Neural cell (in vitro differentiated cells): Measurements from ENCODE around the gene CCT3. TPM values are rescaled to one million over a fixed set of nuclear protein-coding genes. Genes with fewer than 3 reads are reported as not detected.
A peak's percentile ranks its signal among the peaks of the same experiment; 100 is the strongest.

Source experiments
- H2AFZ ChIP-seq: fragments of 200-600, 300-800 bp; sonication (generic), shearing (Covaris generic); 2 replicates; pipeline ENCODE4 v1.6.0; 2014; ENCODE audit warnings: low read depth, mild to moderate bottlenecking, antibody characterized with exemption, low read length, moderate library complexity
- H3F3A ChIP-seq: fragments of 200-600 bp; shearing (Covaris generic); 2 replicates; pipeline ENCODE4 v1.6.1; 2016; ENCODE audit warnings: mild to moderate bottlenecking, moderate library complexity, mixed read lengths, antibody characterized with exemption, low read length; ENCODE audit not compliant: insufficient read depth, poor library complexity, severe bottlenecking
- H3K27ac ChIP-seq: fragments of 200-600, 300-800 bp; sonication (generic), shearing (Covaris generic); 2 replicates; pipeline ENCODE4 v1.5.1; 2014; ENCODE audit warnings: mild to moderate bottlenecking, low read length, moderate library complexity
- H3K27me3 ChIP-seq: fragments of 300-800, 200-600 bp; sonication (generic), shearing (Covaris generic); 2 replicates; pipeline ENCODE4 v1.6.0; 2014; ENCODE audit warnings: mild to moderate bottlenecking, low read depth, low read length, moderate library complexity; ENCODE audit not compliant: insufficient read depth
- H3K36me3 ChIP-seq: fragments of 300-800, 200-600 bp; sonication (generic), shearing (Covaris generic); 2 replicates; pipeline ENCODE4 v1.5.1; 2014; ENCODE audit warnings: mild to moderate bottlenecking, antibody characterized with exemption, low read length, moderate library complexity; ENCODE audit not compliant: insufficient read depth
- H3K4me2 ChIP-seq: fragments of 300-800, 200-600 bp; sonication (generic), shearing (Covaris generic); 2 replicates; pipeline ENCODE4 v1.6.0; 2014; ENCODE audit warnings: mild to moderate bottlenecking, low read length
- H3K4me3 ChIP-seq: fragments of 300-800, 200-600 bp; sonication (generic), shearing (Covaris generic); 2 replicates; pipeline ENCODE4 v1.5.1; 2014; ENCODE audit warnings: mild to moderate bottlenecking, low read length, moderate library complexity
- H3K79me2 ChIP-seq: fragments of 200-600 bp; shearing (Covaris generic); replicated peaks from 2 replicates; pipeline ENCODE4 v1.6.0; 2014; ENCODE audit warnings: mild to moderate bottlenecking, low read length, moderate library complexity; ENCODE audit not compliant: insufficient read depth
- H3K9ac ChIP-seq: fragments of 300-800, 200-600 bp; sonication (generic), shearing (Covaris generic); 2 replicates; pipeline ENCODE4 v1.6.1; 2016; ENCODE audit warnings: mild to moderate bottlenecking, low read length, mixed read lengths
- H3K9me2 ChIP-seq: fragments of 200-600 bp; shearing (Covaris generic); 2 replicates; pipeline ENCODE4 v1.6.1; 2016; ENCODE audit warnings: mild to moderate bottlenecking, low read length, mixed read lengths; ENCODE audit not compliant: insufficient read depth
- H3K9me3 ChIP-seq: fragments of 200-600, 300-800 bp; sonication (generic), shearing (Covaris generic); 2 replicates; pipeline ENCODE4 v1.6.1; 2016; ENCODE audit warnings: mild to moderate bottlenecking, mixed run types, low read length, moderate library complexity, mixed read lengths
- H4K20me1 ChIP-seq: fragments of 200-600 bp; shearing (Covaris generic); 2 replicates; pipeline ENCODE4 v1.6.1; 2016; ENCODE audit warnings: mild to moderate bottlenecking, mixed run types; ENCODE audit not compliant: insufficient read depth
- CTCF ChIP-seq: fragments of 450-650 bp; IDR thresholded peaks from 2 replicates; pipeline ENCODE4 v1.5.1; 2014; ENCODE audit warnings: antibody characterized with exemption, mild to moderate bottlenecking, moderate library complexity; ENCODE audit not compliant: poor library complexity, severe bottlenecking
- EP300 ChIP-seq: fragments of 450-650 bp; conservative IDR thresholded peaks from 2 replicates; pipeline ENCODE4 v1.6.1; 2014; ENCODE audit warnings: antibody characterized with exemption, mild to moderate bottlenecking, moderate library complexity; ENCODE audit not compliant: poor library complexity, severe bottlenecking
- EZH2 ChIP-seq: fragments of 200-600, 300-800 bp; shearing (Covaris generic), sonication (generic); IDR thresholded peaks from 2 replicates; pipeline ENCODE4 v1.6.1; 2014; ENCODE audit warnings: antibody characterized with exemption, low read length, borderline replicate concordance, mild to moderate bottlenecking; ENCODE audit not compliant: insufficient read depth, poor library complexity, severe bottlenecking
- MXI1 ChIP-seq: fragments of 450-650 bp; conservative IDR thresholded peaks from 2 replicates; pipeline ENCODE4 v1.6.1; 2014; ENCODE audit warnings: antibody characterized with exemption, mild to moderate bottlenecking; ENCODE audit not compliant: poor library complexity, severe bottlenecking
- POLR2AphosphoS5 ChIP-seq: IDR thresholded peaks from 2 replicates; pipeline ENCODE4 v1.6.1; 2012
- RAD21 ChIP-seq: fragments of 450-650 bp; conservative IDR thresholded peaks from 2 replicates; pipeline ENCODE4 v1.6.1; 2014; ENCODE audit warnings: antibody characterized with exemption, mild to moderate bottlenecking, moderate library complexity
- REST ChIP-seq: IDR thresholded peaks from 2 replicates; pipeline ENCODE4 v1.6.1; 2012; ENCODE audit warnings: borderline replicate concordance
- SMC3 ChIP-seq: fragments of 450-650 bp; conservative IDR thresholded peaks from 2 replicates; pipeline ENCODE4 v1.6.1; 2014; ENCODE audit warnings: antibody characterized with exemption, mild to moderate bottlenecking, moderate library complexity; ENCODE audit not compliant: poor library complexity
- TAF1 ChIP-seq: IDR thresholded peaks from 2 replicates; pipeline ENCODE4 v1.6.1; 2012; ENCODE audit warnings: low read depth
- polyA plus RNA-seq: library from polyadenylated mRNA; depleted of rRNA; stranded (reverse); fragments of >200 nt; gene quantifications from 2 replicates; pipeline ENCODE4 v1.2.3, GENCODE V29; 2014

The CCT3 gene
- polyA plus RNA-seq, 1 donor from 2014 or later: 288 TPM

- Histone ChIP-seq H2AFZ (no peak overlapping the region), H3K4me3 (no peak overlapping the region), H3K9me2 (no peaks in the 10 kb centered on the region), H3K4me2 (no peak overlapping the region), H4K20me1 (no peaks in the 10 kb centered on the region), H3K36me3 (no peaks in the 10 kb centered on the region), H3K27me3 (no peaks in the 10 kb centered on the region), H3K9ac (no peak overlapping the region), H3K79me2 (no peaks in the 10 kb centered on the region), H3K9me3 (no peaks in the 10 kb centered on the region), H3K27ac (no peak overlapping the region), H3F3A (no peaks in the 10 kb centered on the region)
- TF ChIP-seq SMC3 (no peak), CTCF (no peak), EZH2 (no peak), MXI1 (no peak), POLR2AphosphoS5 (no peak), EP300 (no peak), RAD21 (no peak), TAF1 (no peak), REST (no peak)
Measured at GRCh38 chr1:156344409-156344808, 6.3 kb upstream of the CCT3 start.

GRCh38 chr1:156342166-156342955 lies 4.3 kb upstream of the CCT3 start:
- Histone ChIP-seq H3K9ac (no peak overlapping the region), H3K9me3 (no peaks in the 10 kb centered on the region), H3K27me3 (no peaks in the 10 kb centered on the region), H3K9me2 (no peaks in the 10 kb centered on the region), H2AFZ (no peak overlapping the region), H3K79me2 (peaks cover 6% of the 10 kb centered on the region), H3K36me3 (no peaks in the 10 kb centered on the region), H3F3A (no peaks in the 10 kb centered on the region), H4K20me1 (no peaks in the 10 kb centered on the region), H3K27ac (no peak overlapping the region), H3K4me3 (no peak overlapping the region), H3K4me2 (no peak overlapping the region)
- TF ChIP-seq EZH2 (no peak), RAD21 (no peak), EP300 (no peak), SMC3 (no peak), CTCF (no peak), POLR2AphosphoS5 (peak; percentile 49)
